Measurements from ENCODE around the gene CAPN8. TPM values are rescaled to one million over a fixed set of nuclear protein-coding genes. Genes with fewer than 3 reads are reported as not detected.

The CAPN8 gene
- total RNA-seq, 1 donor from 2014 or later, result not detected

DNA sequence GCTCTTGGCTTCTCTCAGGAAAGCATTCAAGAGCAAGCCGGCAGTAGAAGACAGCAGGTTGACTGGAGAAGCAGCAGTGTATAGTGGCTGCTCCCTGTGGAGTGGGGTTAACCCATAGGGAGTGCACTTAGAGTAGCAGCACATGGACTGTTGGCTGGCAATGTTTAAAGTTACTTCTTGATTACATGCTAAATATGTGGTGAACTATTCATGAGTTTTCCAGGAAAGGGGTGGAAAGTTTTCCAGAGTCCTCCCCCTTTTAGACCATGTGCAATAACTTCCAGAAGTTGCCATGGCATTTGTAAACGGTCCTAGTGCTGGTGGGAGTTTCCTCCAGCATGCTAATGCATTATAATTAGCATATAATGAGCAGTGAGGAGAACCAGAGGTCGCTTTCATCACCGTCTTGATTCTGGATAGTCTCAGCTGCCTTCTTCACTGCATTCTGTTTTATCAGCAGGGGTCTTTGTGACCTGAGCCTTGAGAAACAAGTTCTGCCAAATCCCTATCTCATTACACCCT, 140.5 kb downstream of the CAPN8 start:
- H3K9me3 Mint-ChIP-seq (ENCODE audit: unreplicated experiment), result peaks cover 5% of the 10 kb centered on the region
- FAIRE-seq, result no peak

DNA sequence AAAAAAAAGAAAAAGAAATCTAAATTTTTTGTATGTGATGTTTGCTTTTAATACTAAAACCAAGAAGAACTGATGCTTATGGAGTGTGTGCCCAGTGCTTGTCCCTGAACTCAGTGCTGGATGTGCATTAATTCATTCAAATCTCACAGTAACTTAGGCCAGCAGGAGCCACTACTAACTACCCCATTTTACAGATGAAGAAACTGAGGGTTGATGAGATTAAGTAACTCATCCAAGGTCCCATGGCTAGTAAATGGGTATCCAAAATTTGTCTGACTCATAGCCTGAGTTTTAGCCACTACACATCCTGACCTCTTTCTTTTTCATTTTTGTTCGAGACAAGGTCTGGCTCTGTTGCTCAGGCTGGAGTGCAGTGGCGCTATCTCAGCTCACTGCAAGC, 144.4 kb downstream of the CAPN8 start:
- TF ChIP-seq EZH2 (IDR thresholded peaks at IDR 0.05; ENCODE audit: insufficient read depth, low read length), result no peak
- no peak for TF ChIP-seq CTCF (IDR thresholded peaks at IDR 0.05; ENCODE audit: insufficient read depth, low read depth, low read length)
- no peak for DNase-seq (ENCODE audit: low read depth)
- no peak overlapping the region for H3K27ac Mint-ChIP-seq (ENCODE audit: unreplicated experiment)
- no peaks in the 10 kb centered on the region for H3K4me1 Mint-ChIP-seq (ENCODE audit: low read depth, unreplicated experiment)
- no peak overlapping the region for H3K4me3 Mint-ChIP-seq (ENCODE audit: unreplicated experiment)
- Histone ChIP-seq H4K20me1 (ENCODE audit: insufficient read depth, low read length) (no peaks in the 10 kb centered on the region), H3K27ac (ENCODE audit: low read depth, low read length) (no peak overlapping the region), H3K36me3 (ENCODE audit: insufficient read depth, low read length) (no peaks in the 10 kb centered on the region), H3K9ac (ENCODE audit: low read length) (no peak overlapping the region), H3K4me2 (ENCODE audit: low read length) (no peak overlapping the region), H3K9me3 (ENCODE audit: insufficient read depth, low read depth, low read length) (no peaks in the 10 kb centered on the region), H3K4me3 (ENCODE audit: insufficient read depth, low read depth, low read length) (no peak overlapping the region), H2AFZ (ENCODE audit: low read depth, low read length) (no peak overlapping the region), H3K79me2 (ENCODE audit: insufficient read depth, low read length) (no peaks in the 10 kb centered on the region), H3K27me3 (ENCODE audit: insufficient read depth, low read length) (peaks cover 3% of the 10 kb centered on the region), H3K4me1 (ENCODE audit: insufficient read depth, low read length) (no peaks in the 10 kb centered on the region)
- FAIRE-seq, result no peak
- no peaks in the 10 kb centered on the region for H3K36me3 Mint-ChIP-seq (ENCODE audit: low read depth, unreplicated experiment)
- H3K27me3 Mint-ChIP-seq (ENCODE audit: low read depth, unreplicated experiment), result peaks cover 36% of the 10 kb centered on the region
- H3K9me3 Mint-ChIP-seq (ENCODE audit: unreplicated experiment), result peaks cover 2% of the 10 kb centered on the region

More for the DNA sequence above, 140.5 kb downstream of the CAPN8 start:
- Mint-ChIP-seq H3K4me3 (ENCODE audit: unreplicated experiment) (no peak overlapping the region), H3K27ac (ENCODE audit: unreplicated experiment) (no peak overlapping the region), H3K36me3 (ENCODE audit: low read depth, unreplicated experiment) (no peaks in the 10 kb centered on the region), H3K27me3 (ENCODE audit: low read depth, unreplicated experiment) (peaks cover 51% of the 10 kb centered on the region), H3K4me1 (ENCODE audit: low read depth, unreplicated experiment) (no peaks in the 10 kb centered on the region)
- peak; percentile 8 for DNase-seq (ENCODE audit: low read depth)
- Histone ChIP-seq H3K4me1 (ENCODE audit: insufficient read depth, low read length) (no peaks in the 10 kb centered on the region), H3K4me3 (ENCODE audit: insufficient read depth, low read depth, low read length) (no peak overlapping the region), H4K20me1 (ENCODE audit: insufficient read depth, low read length) (no peaks in the 10 kb centered on the region), H3K27ac (ENCODE audit: low read depth, low read length) (no peak overlapping the region), H3K9me3 (ENCODE audit: insufficient read depth, low read depth, low read length) (peaks cover 2% of the 10 kb centered on the region), H3K27me3 (ENCODE audit: insufficient read depth, low read length) (no peaks in the 10 kb centered on the region), H2AFZ (ENCODE audit: low read depth, low read length) (no peak overlapping the region), H3K36me3 (ENCODE audit: insufficient read depth, low read length) (no peaks in the 10 kb centered on the region), H3K79me2 (ENCODE audit: insufficient read depth, low read length) (no peaks in the 10 kb centered on the region), H3K9ac (ENCODE audit: low read length) (no peak overlapping the region), H3K4me2 (ENCODE audit: low read length) (no peak overlapping the region)
- TF ChIP-seq CTCF (IDR thresholded peaks at IDR 0.05; ENCODE audit: insufficient read depth, low read depth, low read length), result no peak
- no peak for TF ChIP-seq EZH2 (IDR thresholded peaks at IDR 0.05; ENCODE audit: insufficient read depth, low read length)

GRCh38 chr1:223520200-223520599, 145.3 kb downstream of the CAPN8 start:
- Histone ChIP-seq H3K9me3 (ENCODE audit: insufficient read depth, low read depth, low read length) (no peaks in the 10 kb centered on the region), H3K79me2 (ENCODE audit: insufficient read depth, low read length) (no peaks in the 10 kb centered on the region), H3K4me2 (ENCODE audit: low read length) (no peak overlapping the region), H3K9ac (ENCODE audit: low read length) (no peak overlapping the region), H4K20me1 (ENCODE audit: insufficient read depth, low read length) (no peaks in the 10 kb centered on the region), H3K27me3 (ENCODE audit: insufficient read depth, low read length) (peaks cover 5% of the 10 kb centered on the region), H2AFZ (ENCODE audit: low read depth, low read length) (no peak overlapping the region), H3K27ac (ENCODE audit: low read depth, low read length) (no peak overlapping the region), H3K4me3 (ENCODE audit: insufficient read depth, low read depth, low read length) (no peak overlapping the region), H3K36me3 (ENCODE audit: insufficient read depth, low read length) (no peaks in the 10 kb centered on the region), H3K4me1 (ENCODE audit: insufficient read depth, low read length) (no peaks in the 10 kb centered on the region)
- peaks cover 38% of the 10 kb centered on the region for H3K27me3 Mint-ChIP-seq (ENCODE audit: low read depth, unreplicated experiment)
- TF ChIP-seq EZH2 (IDR thresholded peaks at IDR 0.05; ENCODE audit: insufficient read depth, low read length) (no peak), CTCF (IDR thresholded peaks at IDR 0.05; ENCODE audit: insufficient read depth, low read depth, low read length) (no peak)
- DNase-seq (ENCODE audit: low read depth) (no peak), FAIRE-seq (no peak)
- H3K9me3 Mint-ChIP-seq (ENCODE audit: unreplicated experiment), result peaks cover 2% of the 10 kb centered on the region
- H3K4me3 Mint-ChIP-seq (ENCODE audit: unreplicated experiment), result no peak overlapping the region
- no peaks in the 10 kb centered on the region for H3K36me3 Mint-ChIP-seq (ENCODE audit: low read depth, unreplicated experiment)
- H3K4me1 Mint-ChIP-seq (ENCODE audit: low read depth, unreplicated experiment), result no peaks in the 10 kb centered on the region
- H3K27ac Mint-ChIP-seq (ENCODE audit: unreplicated experiment), result no peak overlapping the region
